Activated naive CD4-positive, alpha-beta T cell treated with anti-CD3 and anti-CD28 coated beads for 36 hours (primary cell): ENCODE measurements around the gene SLC28A1. TPM values are rescaled to one million over a fixed set of nuclear protein-coding genes. Genes with fewer than 3 reads are reported as not detected.
"Not testable (repeated sequence)": the region's sequence is repeated elsewhere in the genome, so short reads cannot be mapped to it uniquely, and the experiment has no call there.

Experiments
- CTCF ChIA-PET: fragments of 350-600 bp; sonication (Branson Sonifier 250); formaldehyde crosslinking; loops from one replicate; lab custom pipeline; 2021; ENCODE audit warnings: antibody characterized with exemption; lab: Charles Lee
- DNase-seq: peaks from one replicate; pipeline ENCODE4 v3.0.0-alpha.2; 2020
- H3K27ac Mint-ChIP-seq: one replicate; pipeline ENCODE4 v1.8.0; 2021; ENCODE audit warnings: mild to moderate bottlenecking, mixed read lengths
- H3K27me3 Mint-ChIP-seq: one replicate; pipeline ENCODE4 v1.8.0; 2021; ENCODE audit warnings: low read depth, mixed read lengths
- H3K36me3 Mint-ChIP-seq: one replicate; pipeline ENCODE4 v1.8.0; 2021; ENCODE audit warnings: low read depth, mixed read lengths
- H3K4me1 Mint-ChIP-seq: one replicate; pipeline ENCODE4 v1.8.0; 2021; ENCODE audit warnings: low read depth, mixed read lengths
- H3K4me3 Mint-ChIP-seq: one replicate; pipeline ENCODE4 v1.8.0; 2021; ENCODE audit warnings: mild to moderate bottlenecking, moderate library complexity, mixed read lengths
- H3K9me3 Mint-ChIP-seq: one replicate; pipeline ENCODE4 v1.8.0; 2021; ENCODE audit warnings: mixed read lengths
- intact Hi-C: fragments of 100-400 bp; cut with micrococcal nuclease; formaldehyde crosslinking; loops from one replicate; pipeline ENCODE4 v1.15.1; 2023
- total RNA-seq, 2 experiments: library from RNA; stranded (reverse); gene quantifications; one replicate each; pipeline ENCODE4 v1.2.3, GENCODE V29; 2021

Gene SLC28A1, protein sequence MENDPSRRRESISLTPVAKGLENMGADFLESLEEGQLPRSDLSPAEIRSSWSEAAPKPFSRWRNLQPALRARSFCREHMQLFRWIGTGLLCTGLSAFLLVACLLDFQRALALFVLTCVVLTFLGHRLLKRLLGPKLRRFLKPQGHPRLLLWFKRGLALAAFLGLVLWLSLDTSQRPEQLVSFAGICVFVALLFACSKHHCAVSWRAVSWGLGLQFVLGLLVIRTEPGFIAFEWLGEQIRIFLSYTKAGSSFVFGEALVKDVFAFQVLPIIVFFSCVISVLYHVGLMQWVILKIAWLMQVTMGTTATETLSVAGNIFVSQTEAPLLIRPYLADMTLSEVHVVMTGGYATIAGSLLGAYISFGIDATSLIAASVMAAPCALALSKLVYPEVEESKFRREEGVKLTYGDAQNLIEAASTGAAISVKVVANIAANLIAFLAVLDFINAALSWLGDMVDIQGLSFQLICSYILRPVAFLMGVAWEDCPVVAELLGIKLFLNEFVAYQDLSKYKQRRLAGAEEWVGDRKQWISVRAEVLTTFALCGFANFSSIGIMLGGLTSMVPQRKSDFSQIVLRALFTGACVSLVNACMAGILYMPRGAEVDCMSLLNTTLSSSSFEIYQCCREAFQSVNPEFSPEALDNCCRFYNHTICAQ
- total RNA-seq, result not detected

DNA sequence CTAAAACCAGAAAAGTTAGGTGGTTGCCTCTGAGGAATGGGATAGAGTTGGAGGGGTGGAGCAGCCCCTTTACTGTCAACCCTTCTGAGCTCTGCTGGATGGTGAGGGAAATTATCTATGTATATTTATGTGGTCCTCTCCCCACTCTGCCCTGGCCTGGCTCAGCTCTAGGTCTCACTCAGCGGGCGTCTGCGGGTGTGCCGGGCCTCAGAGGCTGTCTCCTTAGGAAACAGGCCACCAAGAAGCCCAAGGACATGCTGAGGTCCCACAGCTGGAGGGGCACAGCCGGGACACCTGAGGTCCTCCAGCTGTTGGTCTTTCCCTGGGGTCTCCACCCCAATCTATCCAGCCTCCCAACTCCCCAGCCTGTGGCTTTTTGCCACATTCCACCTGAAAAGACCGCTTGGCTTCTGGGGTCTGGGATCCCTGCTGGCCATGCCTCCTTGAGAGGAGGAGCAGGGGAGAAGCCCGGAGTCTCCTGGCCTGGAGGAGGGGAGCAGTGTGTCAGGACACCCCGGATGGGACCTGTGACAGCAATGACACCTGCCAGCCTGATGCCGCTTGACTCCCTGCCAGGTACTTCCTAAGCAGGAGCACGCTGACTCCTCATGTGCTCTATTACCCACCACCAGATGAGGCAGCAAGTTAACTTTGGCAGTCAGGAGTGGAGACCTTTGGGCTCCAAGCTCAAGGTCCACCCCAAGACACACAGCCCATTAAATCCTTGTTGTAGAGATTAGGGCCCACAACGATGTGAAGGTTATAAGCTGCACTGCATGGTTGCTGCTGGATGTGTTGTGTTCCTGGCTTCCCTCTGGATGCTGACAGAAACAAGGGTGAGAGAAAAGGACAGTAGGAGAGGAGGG, at the start of gene SLC28A1:
SLC28A1 (plus strand) TSS at position 747 of the 866 bp plus-strand sequence. CDS start 3,099 bp downstream, outside the sequence.
- CTCF ChIA-PET, result interaction anchor here (1.2 kb wide), 1 partner anchor 160 kb away, joined by 3 read pairs; no protein-coding TSS in a partner anchor
- intact Hi-C loops, result no loop called here
- Mint-ChIP-seq H3K9me3 (no peaks in the 10 kb centered on the region), H3K36me3 (no peaks in the 10 kb centered on the region), H3K27me3 (no peaks in the 10 kb centered on the region), H3K4me1 (no peaks in the 10 kb centered on the region), H3K27ac (no peak within 1 kb of the TSS), H3K4me3 (no peak within 1 kb of the TSS)
- DNase-seq, result no peak

GRCh38 chr15:84834969-84835368, 49.5 kb upstream of the SLC28A1 start:
- no peak for DNase-seq
- intact Hi-C loops, result no loop called here
- H3K9me3 Mint-ChIP-seq, result no peaks in the 10 kb centered on the region
- H3K27me3 Mint-ChIP-seq, result no peaks in the 10 kb centered on the region
- CTCF ChIA-PET, result interaction anchor here (0.6 to 1.0 kb wide), 2 partner anchors 11 to 250 kb away, joined by 3 to 6 read pairs; no protein-coding TSS in a partner anchor
- H3K27ac Mint-ChIP-seq, result no peak overlapping the region
- H3K4me1 Mint-ChIP-seq, result no peaks in the 10 kb centered on the region
- H3K4me3 Mint-ChIP-seq, result no peak overlapping the region
- H3K36me3 Mint-ChIP-seq, result no peaks in the 10 kb centered on the region

DNA sequence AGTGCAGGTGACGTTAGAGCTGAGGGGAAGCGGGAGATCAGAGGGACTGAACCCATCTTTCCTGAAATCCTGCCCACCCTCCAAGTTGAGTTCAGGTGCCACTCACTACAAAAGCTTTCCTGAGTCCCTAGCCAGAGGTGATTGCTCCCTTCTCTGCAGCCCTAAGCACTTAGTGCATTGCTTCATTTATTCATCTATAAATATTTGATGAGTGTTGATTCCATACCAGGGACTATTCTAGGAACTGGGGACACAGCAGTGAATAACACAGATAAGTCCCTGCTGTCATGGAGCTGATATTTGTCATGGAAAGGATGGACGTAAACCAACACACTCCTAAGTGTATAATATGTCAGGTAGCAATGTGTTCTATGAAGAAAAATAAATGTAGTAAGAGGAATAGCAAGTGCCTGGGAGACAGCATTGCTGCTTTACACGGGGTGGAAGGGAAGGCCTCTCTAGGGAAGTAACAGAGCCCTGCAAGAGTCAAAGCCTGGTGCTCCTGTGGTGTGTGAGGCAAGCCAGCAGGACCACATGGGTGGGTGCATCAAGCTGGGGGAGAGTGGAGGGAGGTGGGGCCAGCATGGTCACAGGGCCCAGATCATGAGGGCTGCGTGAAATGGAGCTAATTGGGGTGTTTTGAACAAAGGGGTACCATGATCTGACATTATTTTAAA, 48.7 kb upstream of the SLC28A1 start:
- H3K27me3 Mint-ChIP-seq, result no peaks in the 10 kb centered on the region
- H3K36me3 Mint-ChIP-seq, result no peaks in the 10 kb centered on the region
- no peaks in the 10 kb centered on the region for H3K9me3 Mint-ChIP-seq
- no peak overlapping the region for H3K27ac Mint-ChIP-seq
- H3K4me3 Mint-ChIP-seq, result no peak overlapping the region
- CTCF ChIA-PET, result interaction anchor here (0.6 to 1.2 kb wide), 3 partner anchors 237 to 251 kb away, joined by 3 to 6 read pairs (median 3); no protein-coding TSS in a partner anchor
- no peak for DNase-seq
- intact Hi-C loops, result no loop called here
- no peaks in the 10 kb centered on the region for H3K4me1 Mint-ChIP-seq

DNA sequence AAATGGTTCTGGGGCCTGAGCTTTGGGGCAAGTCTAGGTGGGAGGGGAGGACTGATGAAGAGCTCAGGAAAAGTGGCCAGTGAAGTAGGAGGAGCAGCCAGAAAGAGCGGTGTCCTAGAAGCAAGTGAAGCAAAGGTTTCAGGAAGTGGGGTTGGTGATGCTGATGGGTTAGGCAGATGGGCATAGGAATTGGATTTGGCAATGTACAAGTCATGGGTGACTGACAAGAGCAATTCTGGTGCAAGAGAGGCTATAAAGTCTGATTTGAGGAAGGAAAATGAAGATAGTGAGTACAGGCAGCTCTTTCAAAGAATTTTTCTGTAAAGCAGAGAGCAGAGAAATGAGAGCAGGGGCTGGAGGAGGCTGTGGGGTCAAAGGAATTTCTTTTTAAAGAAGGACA, 47.6 kb upstream of the SLC28A1 start:
- H3K36me3 Mint-ChIP-seq, result no peaks in the 10 kb centered on the region
- DNase-seq, result no peak
- no peak overlapping the region for H3K27ac Mint-ChIP-seq
- H3K9me3 Mint-ChIP-seq, result no peaks in the 10 kb centered on the region
- no peaks in the 10 kb centered on the region for H3K27me3 Mint-ChIP-seq
- CTCF ChIA-PET, result interaction anchor here (0.8 to 1.2 kb wide), 2 partner anchors 238 to 249 kb away, joined by 3 read pairs; no protein-coding TSS in a partner anchor
- H3K4me1 Mint-ChIP-seq, result no peaks in the 10 kb centered on the region
- intact Hi-C loops, result no loop called here
- H3K4me3 Mint-ChIP-seq, result no peak overlapping the region

GRCh38 chr15:84839714-84840113, 44.7 kb upstream of the SLC28A1 start:
- no peak overlapping the region for H3K27ac Mint-ChIP-seq
- H3K9me3 Mint-ChIP-seq, result no peaks in the 10 kb centered on the region
- no peak for DNase-seq
- no peaks in the 10 kb centered on the region for H3K27me3 Mint-ChIP-seq
- intact Hi-C loops, result no loop called here
- no peak overlapping the region for H3K4me3 Mint-ChIP-seq
- CTCF ChIA-PET, result no interaction called here
- no peaks in the 10 kb centered on the region for H3K36me3 Mint-ChIP-seq
- H3K4me1 Mint-ChIP-seq, result no peaks in the 10 kb centered on the region

- DNase-seq, result no peak
- Mint-ChIP-seq H3K36me3 (no peaks in the 10 kb centered on the region), H3K9me3 (no peaks in the 10 kb centered on the region), H3K4me1 (no peaks in the 10 kb centered on the region), H3K4me3 (no peak overlapping the region), H3K27ac (no peak overlapping the region), H3K27me3 (no peaks in the 10 kb centered on the region)
- intact Hi-C loops, result no loop called here
- CTCF ChIA-PET, result no interaction called here
These were observed 44.2 kb upstream of the SLC28A1 start for GRCh38 chr15:84840255-84840654.

DNA sequence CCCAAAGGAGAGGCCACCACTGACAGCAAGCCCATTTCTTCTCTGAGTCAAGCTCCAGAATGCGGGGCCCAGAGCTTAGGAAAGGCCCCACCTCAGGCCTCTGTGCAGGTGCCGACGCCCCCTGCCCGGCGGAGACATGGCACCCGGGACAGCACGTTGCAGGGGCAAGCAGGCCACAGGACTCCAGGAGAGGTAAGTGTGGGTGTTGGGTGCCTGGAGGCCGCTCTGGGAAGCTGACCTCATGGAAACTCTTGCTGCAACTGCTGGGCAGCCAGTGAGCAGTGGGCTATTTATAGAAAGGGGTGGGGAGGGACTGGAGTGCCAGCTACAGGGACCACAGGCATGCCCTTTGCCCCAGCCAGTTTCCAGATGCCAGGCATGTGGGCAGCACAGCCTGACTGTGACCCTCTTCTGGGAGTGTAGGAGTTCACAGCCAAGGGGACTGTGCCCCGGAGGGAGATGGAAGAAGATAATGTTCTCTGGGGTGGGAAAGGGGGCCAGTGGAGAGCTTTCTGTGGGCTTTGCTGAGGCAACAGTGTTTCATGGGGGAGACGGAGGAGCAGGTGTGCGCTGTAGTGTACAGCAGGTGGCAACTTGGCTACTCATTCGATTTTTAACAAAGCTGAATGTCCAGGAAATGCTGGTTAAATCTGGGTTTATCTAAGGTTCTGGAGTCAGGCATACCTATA, 43.6 kb upstream of the SLC28A1 start:
- no peaks in the 10 kb centered on the region for H3K4me1 Mint-ChIP-seq
- H3K27ac Mint-ChIP-seq, result no peak overlapping the region
- no peaks in the 10 kb centered on the region for H3K9me3 Mint-ChIP-seq
- CTCF ChIA-PET, result no interaction called here
- intact Hi-C loops, result no loop called here
- H3K27me3 Mint-ChIP-seq, result no peaks in the 10 kb centered on the region
- no peaks in the 10 kb centered on the region for H3K36me3 Mint-ChIP-seq
- no peak overlapping the region for H3K4me3 Mint-ChIP-seq
- DNase-seq, result no peak

- peaks cover 10% of the 10 kb centered on the region for H3K9me3 Mint-ChIP-seq
- intact Hi-C loops, result loop anchor here (2.0 kb wide), 1 partner anchor 70 kb away; no protein-coding TSS in a partner anchor
- H3K27ac Mint-ChIP-seq, result no peak overlapping the region
- peaks cover 3% of the 10 kb centered on the region for H3K36me3 Mint-ChIP-seq
- CTCF ChIA-PET, result interaction anchor here (1.7 kb wide), 1 partner anchor 86 kb away, joined by 6 read pairs; no protein-coding TSS in a partner anchor
- no peaks in the 10 kb centered on the region for H3K27me3 Mint-ChIP-seq
- no peak overlapping the region for H3K4me3 Mint-ChIP-seq
- H3K4me1 Mint-ChIP-seq, result no peaks in the 10 kb centered on the region
- DNase-seq, result no peak
These were observed 41.7 kb upstream of the SLC28A1 start for GRCh38 chr15:84842781-84843180.

GRCh38 chr15:84844964-84845363, 39.5 kb upstream of the SLC28A1 start:
- intact Hi-C loops, result loop anchor here (1.0 kb wide), 1 partner anchor 83 kb away; no protein-coding TSS in a partner anchor
- peaks cover 13% of the 10 kb centered on the region for H3K9me3 Mint-ChIP-seq
- H3K27ac Mint-ChIP-seq, result no peak overlapping the region
- CTCF ChIA-PET, result interaction anchor here (0.6 to 2.1 kb wide), 7 partner anchors 11 to 323 kb away, joined by 3 to 7 read pairs (median 3); no protein-coding TSS in a partner anchor
- no peaks in the 10 kb centered on the region for H3K4me1 Mint-ChIP-seq
- no peak overlapping the region for H3K4me3 Mint-ChIP-seq
- no peak for DNase-seq
- peaks cover 3% of the 10 kb centered on the region for H3K36me3 Mint-ChIP-seq
- H3K27me3 Mint-ChIP-seq, result no peaks in the 10 kb centered on the region

DNA sequence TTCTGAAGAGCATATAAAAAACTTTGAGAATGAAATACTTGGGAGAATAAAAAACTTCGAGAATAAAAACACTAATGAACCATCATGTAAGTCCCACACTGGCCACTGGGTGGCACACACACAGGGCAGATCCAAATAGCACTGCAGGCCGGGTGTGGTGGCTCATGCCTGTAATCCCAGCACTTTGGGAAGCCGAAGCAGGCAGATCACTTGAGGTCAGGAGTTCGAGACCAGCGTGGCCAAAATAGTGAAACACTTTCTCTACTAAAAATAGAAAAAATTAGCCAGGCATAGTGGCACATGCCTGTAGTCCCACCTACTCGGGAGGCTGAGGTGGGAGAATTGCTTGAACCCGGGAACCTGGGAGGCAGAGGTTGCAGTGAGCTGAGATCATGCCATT, 38.8 kb upstream of the SLC28A1 start:
- H3K27me3 Mint-ChIP-seq, H3K27ac Mint-ChIP-seq: not testable (repeated sequence)

GRCh38 chr15:84846269-84846668, 38.2 kb upstream of the SLC28A1 start:
- H3K27ac Mint-ChIP-seq, result no peak overlapping the region
- H3K27me3 Mint-ChIP-seq, result no peaks in the 10 kb centered on the region
- no peak overlapping the region for H3K4me3 Mint-ChIP-seq
- CTCF ChIA-PET, result interaction anchor here (0.6 to 2.1 kb wide), 6 partner anchors 9 to 199 kb away, joined by 3 to 7 read pairs (median 3); no protein-coding TSS in a partner anchor
- peaks cover 13% of the 10 kb centered on the region for H3K9me3 Mint-ChIP-seq
- no peaks in the 10 kb centered on the region for H3K4me1 Mint-ChIP-seq
- DNase-seq, result no peak
- H3K36me3 Mint-ChIP-seq, result peaks cover 3% of the 10 kb centered on the region
- intact Hi-C loops, result no loop called here

More for the DNA sequence above, 38.8 kb upstream of the SLC28A1 start:
- not testable (repeated sequence) for H3K36me3 Mint-ChIP-seq, H3K4me3 Mint-ChIP-seq, H3K4me1 Mint-ChIP-seq
- CTCF ChIA-PET, result interaction anchor here (0.6 to 2.1 kb wide), 8 partner anchors 10 to 322 kb away, joined by 3 to 7 read pairs (median 3); no protein-coding TSS in a partner anchor
- H3K9me3 Mint-ChIP-seq, result peaks cover 13% of the 10 kb centered on the region
- DNase-seq, result peak; percentile 64
- intact Hi-C loops, result loop anchor here (1.0 kb wide), 1 partner anchor 83 kb away; no protein-coding TSS in a partner anchor
